H9 (cell line): ENCODE results near the gene BACH2. TPM values are rescaled to one million over a fixed set of nuclear protein-coding genes. Genes with fewer than 3 reads are reported as not detected.

Experiments used
- DNase-seq: peaks from one replicate; pipeline ENCODE4 v3.0.0-alpha.2; 2017
- H2AFZ ChIP-seq: one replicate; pipeline ENCODE4 v1.6.1; 2013; ENCODE audit warnings: mild to moderate bottlenecking, low read length, control low read depth, moderate library complexity
- H2AK5ac ChIP-seq: 2 replicates; pipeline ENCODE4 v1.6.1; 2013; ENCODE audit warnings: low read length, control low read depth, mixed read lengths; ENCODE audit not compliant: insufficient read length
- H2BK120ac ChIP-seq: one replicate; pipeline ENCODE4 v1.6.1; 2013; ENCODE audit warnings: low read depth, mild to moderate bottlenecking, low read length, control low read depth, inconsistent platforms; ENCODE audit not compliant: poor library complexity, severe bottlenecking
- H2BK12ac ChIP-seq: 2 replicates; pipeline ENCODE4 v1.6.1; 2013; ENCODE audit warnings: low read length, control low read depth, mixed read lengths, low read depth; ENCODE audit not compliant: insufficient read length
- H2BK15ac ChIP-seq: 2 replicates; pipeline ENCODE4 v1.6.1; 2013; ENCODE audit warnings: low read depth, low read length, control low read depth
- H2BK20ac ChIP-seq: one replicate; pipeline ENCODE4 v1.6.1; 2013; ENCODE audit warnings: low read depth, mild to moderate bottlenecking, low read length, control low read depth, inconsistent platforms; ENCODE audit not compliant: poor library complexity, severe bottlenecking
- H2BK5ac ChIP-seq: 2 replicates; pipeline ENCODE4 v1.6.1; 2013; ENCODE audit warnings: low read length, control low read depth, mixed read lengths; ENCODE audit not compliant: insufficient read length
- H3K14ac ChIP-seq: 2 replicates; pipeline ENCODE4 v1.6.1; 2013; ENCODE audit warnings: low read length, control low read depth; ENCODE audit not compliant: insufficient read depth
- H3K18ac ChIP-seq: 2 replicates; pipeline ENCODE4 v1.6.1; 2013; ENCODE audit warnings: low read depth, mild to moderate bottlenecking, mixed read lengths, low read length, control low read depth; ENCODE audit not compliant: insufficient read length
- H3K23ac ChIP-seq: 2 replicates; pipeline ENCODE4 v1.6.1; 2013; ENCODE audit warnings: low read length, control low read depth, mixed read lengths, low read depth; ENCODE audit not compliant: insufficient read length
- H3K23me2 ChIP-seq: 2 replicates; pipeline ENCODE4 v1.6.1; 2013; ENCODE audit warnings: low read depth, mild to moderate bottlenecking, mixed read lengths, low read length, control low read depth; ENCODE audit not compliant: insufficient read length, poor library complexity, severe bottlenecking
- H3K27ac ChIP-seq: 2 replicates; pipeline ENCODE4 v1.5.1; 2013; ENCODE audit warnings: low read length, control low read depth, mixed read lengths, low read depth; ENCODE audit not compliant: insufficient read length
- H3K27me3 ChIP-seq: 2 replicates; pipeline ENCODE4 v1.6.1; 2013; ENCODE audit warnings: low read length, control low read depth, inconsistent platforms; ENCODE audit not compliant: insufficient read depth
- H3K4ac ChIP-seq: 2 replicates; pipeline ENCODE4 v1.6.1; 2013; ENCODE audit warnings: low read depth, mild to moderate bottlenecking, control low read depth, inconsistent platforms, low read length, moderate library complexity
- H3K4me1 ChIP-seq: 2 replicates; pipeline ENCODE4 v1.6.1; 2013; ENCODE audit warnings: low read length, control low read depth, inconsistent platforms; ENCODE audit not compliant: insufficient read depth
- H3K4me2 ChIP-seq: 2 replicates; pipeline ENCODE4 v1.6.1; 2013; ENCODE audit warnings: low read length, control low read depth, mixed read lengths; ENCODE audit not compliant: insufficient read length, insufficient read depth
- H3K56ac ChIP-seq: 2 replicates; pipeline ENCODE4 v1.6.1; 2013; ENCODE audit warnings: low read depth, mild to moderate bottlenecking, mixed read lengths, low read length, control low read depth; ENCODE audit not compliant: insufficient read length
- H3K79me1 ChIP-seq: 2 replicates; pipeline ENCODE4 v1.6.1; 2013; ENCODE audit warnings: low read depth, mild to moderate bottlenecking, moderate library complexity, low read length, control low read depth, inconsistent platforms; ENCODE audit not compliant: insufficient read depth, poor library complexity, severe bottlenecking
- H3K79me2 ChIP-seq: 2 replicates; pipeline ENCODE4 v1.6.1; 2013; ENCODE audit warnings: low read length, control low read depth, inconsistent platforms; ENCODE audit not compliant: insufficient read depth
- H3K9ac ChIP-seq: 2 replicates; pipeline ENCODE4 v1.6.1; 2013; ENCODE audit warnings: low read length, control low read depth, mixed read lengths; ENCODE audit not compliant: insufficient read length; ENCODE audit errors: extremely low read depth
- H3K9me3 ChIP-seq: one replicate; pipeline ENCODE4 v1.6.1; 2013; ENCODE audit warnings: low read depth, low read length, inconsistent platforms; ENCODE audit not compliant: control insufficient read depth
- H3T11ph ChIP-seq: one replicate; pipeline ENCODE4 v1.6.1; 2013; ENCODE audit warnings: mild to moderate bottlenecking, low read length, control low read depth, inconsistent platforms
- H4K20me1 ChIP-seq: one replicate; pipeline ENCODE4 v1.6.1; 2013; ENCODE audit not compliant: control insufficient read depth, insufficient read length, insufficient read depth
- H4K5ac ChIP-seq: 2 replicates; pipeline ENCODE4 v1.6.1; 2013; ENCODE audit warnings: low read depth, mild to moderate bottlenecking, mixed read lengths, low read length, control low read depth; ENCODE audit not compliant: insufficient read length
- H4K8ac ChIP-seq: replicated peaks from 2 replicates; pipeline ENCODE4 v1.6.1; 2013; ENCODE audit warnings: low read length, control low read depth, mixed read lengths, low read depth; ENCODE audit not compliant: insufficient read length
- H4K91ac ChIP-seq: 2 replicates; pipeline ENCODE4 v1.6.1; 2013; ENCODE audit warnings: low read depth, mild to moderate bottlenecking, moderate library complexity, mixed read lengths, low read length, control low read depth; ENCODE audit not compliant: insufficient read length
- H3K27ac Mint-ChIP-seq, 3 experiments: 2 replicates in 2 of 3; 3 replicates in 1 of 3; pipeline ENCODE4 v1.8.0; 2020 to 2021; ENCODE audit warnings: mixed read lengths in 3 of 3, mild to moderate bottlenecking in 1 of 3, moderate library complexity in 1 of 3
- H3K27me3 Mint-ChIP-seq: 2 replicates; pipeline ENCODE4 v1.8.0; 2021; ENCODE audit warnings: low read depth, mild to moderate bottlenecking, moderate library complexity, mixed read lengths
- H3K36me3 Mint-ChIP-seq, 3 experiments: 2 replicates in 2 of 3; 3 replicates in 1 of 3; pipeline ENCODE4 v1.8.0; 2020 to 2021; ENCODE audit warnings: low read depth in 3 of 3, mixed read lengths in 3 of 3; ENCODE audit not compliant: insufficient read depth in 1 of 3
- H3K4me1 Mint-ChIP-seq, 2 experiments: 2 replicates each; pipeline ENCODE4 v1.8.0; 2020; ENCODE audit warnings: mixed read lengths in 2 of 2
- H3K4me3 Mint-ChIP-seq, 2 experiments: 2 replicates in 1 of 2; 3 replicates in 1 of 2; pipeline ENCODE4 v1.8.0; 2020 to 2021; ENCODE audit warnings: mild to moderate bottlenecking in 2 of 2, mixed read lengths in 2 of 2, moderate library complexity in 1 of 2
- H3K9me3 Mint-ChIP-seq, 2 experiments: 2 replicates in 1 of 2; 3 replicates in 1 of 2; pipeline ENCODE4 v1.8.0; 2020; ENCODE audit warnings: mild to moderate bottlenecking in 2 of 2, mixed read lengths in 2 of 2, moderate library complexity in 1 of 2
- WGBS: extraction: QIAGEN DNeasy Blood & Tissue Kit; methylation state at CpG from one replicate; pipeline ENCODE4 v1.1.7; 2013; ENCODE audit warnings: missing lambda C conversion rate, low lambda C conversion rate, mixed read lengths; ENCODE audit not compliant: insufficient read length; ENCODE audit errors: extremely low coverage; 5-methylcytosine and 5-hydroxymethylcytosine counted together
- total RNA-seq: library from RNA; stranded (reverse); gene quantifications from 2 replicates; pipeline ENCODE4 v1.2.1, GENCODE V29; 2021
- TF ChIP-seq, protein P1 (sequence below): fragments of 200-600 bp; sonication (generic); conservative IDR thresholded peaks from 3 replicates; pipeline ENCODE4 v1.8.0; 2021; ENCODE audit warnings: antibody characterized with exemption, mild to moderate bottlenecking

The BACH2 gene
- total RNA-seq, 1 experiment from 2014 or later: 2.0 TPM

DNA sequence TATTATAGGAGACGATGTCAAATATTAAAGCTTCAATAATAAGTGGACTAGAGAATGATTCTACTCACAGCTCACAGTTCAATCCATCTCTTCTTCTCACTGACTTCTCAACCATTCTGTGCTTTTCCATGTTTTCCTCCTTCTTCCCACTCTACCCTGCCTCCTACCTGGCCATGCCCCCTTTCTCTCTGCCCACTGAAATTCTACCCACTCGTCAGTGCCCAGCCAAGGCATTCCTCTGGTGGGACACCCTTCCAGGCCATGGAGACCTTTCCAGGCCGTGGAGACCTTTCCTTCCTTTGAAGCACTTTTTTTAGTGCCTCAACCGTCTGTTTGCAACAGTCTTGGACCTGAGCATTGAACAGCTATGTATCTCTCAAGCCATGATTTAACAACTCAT, 18.5 kb downstream of the BACH2 start:
- H3K27me3 Mint-ChIP-seq: no peaks in the 10 kb centered on the region
- Histone ChIP-seq H3K79me1 (no peaks in the 10 kb centered on the region), H3K4me2 (no peak overlapping the region), H3K23ac (no peak overlapping the region), H3K56ac (no peak overlapping the region), H3K27ac (no peak overlapping the region), H3K27me3 (no peaks in the 10 kb centered on the region), H2BK120ac (no peak overlapping the region), H3K4ac (no peak overlapping the region), H2BK5ac (no peak overlapping the region), H2AK5ac (no peak overlapping the region), H2AFZ (no peak overlapping the region), H3K14ac (no peak overlapping the region), H3K79me2 (no peaks in the 10 kb centered on the region), H4K8ac (no peak overlapping the region), H4K20me1 (no peaks in the 10 kb centered on the region), H3K9ac (no peak overlapping the region), H3K9me3 (no peaks in the 10 kb centered on the region), H4K91ac (no peak overlapping the region), H2BK12ac (no peak overlapping the region), H3K23me2 (no peaks in the 10 kb centered on the region), H3K18ac (no peak overlapping the region), H4K5ac (no peak overlapping the region), H2BK20ac (no peak overlapping the region), H3T11ph (no peak overlapping the region), H3K4me1 (no peaks in the 10 kb centered on the region), H2BK15ac (no peak overlapping the region)
- no peak overlapping the region for H3K27ac Mint-ChIP-seq
- no peak overlapping the region for H3K4me3 Mint-ChIP-seq
- TF ChIP-seq, protein P1, sequence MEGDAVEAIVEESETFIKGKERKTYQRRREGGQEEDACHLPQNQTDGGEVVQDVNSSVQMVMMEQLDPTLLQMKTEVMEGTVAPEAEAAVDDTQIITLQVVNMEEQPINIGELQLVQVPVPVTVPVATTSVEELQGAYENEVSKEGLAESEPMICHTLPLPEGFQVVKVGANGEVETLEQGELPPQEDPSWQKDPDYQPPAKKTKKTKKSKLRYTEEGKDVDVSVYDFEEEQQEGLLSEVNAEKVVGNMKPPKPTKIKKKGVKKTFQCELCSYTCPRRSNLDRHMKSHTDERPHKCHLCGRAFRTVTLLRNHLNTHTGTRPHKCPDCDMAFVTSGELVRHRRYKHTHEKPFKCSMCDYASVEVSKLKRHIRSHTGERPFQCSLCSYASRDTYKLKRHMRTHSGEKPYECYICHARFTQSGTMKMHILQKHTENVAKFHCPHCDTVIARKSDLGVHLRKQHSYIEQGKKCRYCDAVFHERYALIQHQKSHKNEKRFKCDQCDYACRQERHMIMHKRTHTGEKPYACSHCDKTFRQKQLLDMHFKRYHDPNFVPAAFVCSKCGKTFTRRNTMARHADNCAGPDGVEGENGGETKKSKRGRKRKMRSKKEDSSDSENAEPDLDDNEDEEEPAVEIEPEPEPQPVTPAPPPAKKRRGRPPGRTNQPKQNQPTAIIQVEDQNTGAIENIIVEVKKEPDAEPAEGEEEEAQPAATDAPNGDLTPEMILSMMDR: no peak
- no CpG with 5 or more reads among the region's 4 CpGs for WGBS
- DNase-seq: no peak
- H3K4me1 Mint-ChIP-seq: peaks cover 0 to 2% of the 10 kb centered on the region in 2 experiments; a peak in 2 of 4 replicates
- no peaks in the 10 kb centered on the region for H3K36me3 Mint-ChIP-seq
- H3K9me3 Mint-ChIP-seq: no peaks in the 10 kb centered on the region
